Kidney (tissue), 14 donors: ENCODE data around the gene SIRPB1. TPM values are rescaled to one million over a fixed set of nuclear protein-coding genes. Genes with fewer than 3 reads are reported as not detected.
"Not testable (repeated sequence)": the region's sequence is repeated elsewhere in the genome, so short reads cannot be mapped to it uniquely, and the experiment has no call there.

Source experiments
- DNase-seq, 5 donors: peaks; one replicate each; pipeline ENCODE4 v3.0.0-alpha.2; 2013 to 2020
- FAIRE-seq: peaks from 2 replicates; lab custom pipeline; 2012; peaks lifted over from hg19 to GRCh38; lab: Jason Lieb, UNC
- H3K27ac ChIP-seq, 2 donors: one replicate each; pipeline ENCODE4 v1.7.0; 2013; ENCODE audit warnings: low read depth in 2 of 2, low read length in 2 of 2, inconsistent platforms in 1 of 2
- H3K27me3 ChIP-seq: one replicate; pipeline ENCODE4 v1.7.1; 2013; ENCODE audit warnings: low read length, inconsistent platforms; ENCODE audit not compliant: control insufficient read depth, insufficient read depth
- H3K36me3 ChIP-seq, 3 donors: one replicate each; pipeline versions ENCODE4 v1.7.0 to v1.7.1; 2013; ENCODE audit warnings: low read length in 3 of 3, control low read depth in 1 of 3, inconsistent platforms in 1 of 3; ENCODE audit not compliant: insufficient read depth in 3 of 3, control insufficient read depth in 2 of 3
- H3K4me1 ChIP-seq, 3 donors: one replicate each; pipeline versions ENCODE4 v1.7.0 to v1.7.1; 2013; ENCODE audit warnings: low read length in 3 of 3, inconsistent platforms in 1 of 3, low read depth in 1 of 3; ENCODE audit not compliant: control insufficient read depth in 2 of 3, insufficient read depth in 2 of 3
- H3K4me3 ChIP-seq, 3 donors: one replicate each; pipeline versions ENCODE4 v1.7.0 to v1.8.1; 2013; ENCODE audit warnings: low read length in 3 of 3, control low read depth in 1 of 3, inconsistent platforms in 1 of 3
- H3K9ac ChIP-seq, 3 donors: one replicate each; pipeline versions ENCODE4 v1.7.0 to v1.7.1; 2013; ENCODE audit warnings: low read length in 3 of 3, control low read depth in 1 of 3, inconsistent platforms in 1 of 3
- H3K9me3 ChIP-seq, 3 donors: one replicate each; pipeline versions ENCODE4 v1.7.0 to v1.7.1; 2013; ENCODE audit warnings: low read length in 3 of 3, control low read depth in 1 of 3, inconsistent platforms in 1 of 3; ENCODE audit not compliant: control insufficient read depth in 2 of 3, insufficient read depth in 1 of 3
- intact Hi-C: fragments of 100-400 bp; cut with DNase I; formaldehyde crosslinking; loops from one replicate; pipeline ENCODE4 v1.11.1; 2022
- polyA plus RNA-seq: library from polyadenylated mRNA; stranded (reverse); fragments of 350-450 nt; fragmentation: Illumina TruSeq; extraction: RNeasy Lipid Tissue Mini Kit (QIAGEN cat#74804); gene quantifications from one replicate; pipeline ENCODE4 v1.2.3, GENCODE V29; 2014; ENCODE audit warnings: low read depth, low replicate concordance; ENCODE audit not compliant: insufficient read depth
- total RNA-seq: library from RNA; stranded (reverse); fragmentation: NEBNext Ultra II Directional; extraction: Animal tissue kit (Norgen Biotek cat#: 25700); gene quantifications from one replicate; pipeline ENCODE4 v1.2.1, GENCODE V29; 2021
- TF ChIP-seq, protein P1 (sequence below): IDR thresholded peaks from 3 replicates; pipeline ENCODE4 v1.5.1; 2012; ENCODE audit warnings: mild to moderate bottlenecking, moderate library complexity, borderline replicate concordance; ENCODE audit not compliant: insufficient read depth; ENCODE audit errors: extremely low read depth
- donor health status: control.
- donor health status: control.
- donor health status: control.
- donor health status: control.
- donor health status: control.
- donor health status: DM: yes; HTN: yes; CAD: no.
- donor health status: Normal renal cell carcinoma (clear cell type).

SIRPB1 gene
- total and polyA plus RNA-seq, 2 donors from 2014 or later = 0.58 to 8.2 TPM

DNA sequence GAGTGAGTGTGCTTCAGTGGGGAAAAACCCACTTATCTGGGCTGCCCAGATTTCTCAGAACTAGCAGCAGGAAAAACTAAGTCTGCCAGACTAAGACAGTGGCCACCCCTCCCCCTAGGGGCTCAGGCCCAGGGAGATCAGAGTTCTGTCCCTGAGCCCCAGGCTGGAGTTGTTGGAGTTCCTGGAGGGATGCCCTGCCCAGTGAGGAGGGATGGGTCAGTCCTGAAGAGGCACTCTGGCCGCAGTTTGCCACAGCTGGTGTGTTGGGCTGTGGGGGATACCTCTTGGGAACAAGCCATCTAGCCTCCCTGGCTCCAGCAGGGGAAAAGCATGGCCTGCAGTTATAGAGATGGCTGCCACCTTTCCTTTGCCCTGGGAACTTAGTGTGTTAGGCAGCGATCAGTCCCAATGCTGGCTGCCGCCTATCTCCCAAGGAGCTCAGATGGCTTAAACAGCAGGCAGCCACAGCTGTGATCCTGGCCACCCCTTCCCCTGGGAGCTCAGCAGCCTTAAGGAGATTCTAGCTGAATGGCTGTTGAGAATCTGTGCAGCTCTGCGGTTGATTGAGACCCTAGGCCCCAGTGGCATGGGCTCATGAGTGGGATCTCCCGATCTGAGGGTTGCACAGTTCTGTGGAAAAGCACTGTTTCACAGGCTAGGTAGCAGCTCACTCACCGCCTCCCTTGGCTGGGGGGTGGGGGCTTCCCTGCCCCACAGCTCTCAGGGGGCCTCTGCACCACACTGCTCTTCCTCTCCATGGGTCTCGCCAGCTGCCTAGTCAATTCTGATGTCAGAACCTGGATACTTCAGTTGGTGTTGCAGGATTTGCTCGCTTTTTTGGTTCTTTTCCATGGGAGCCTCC lies 24.5 kb upstream of the SIRPB1 start:
- TF ChIP-seq, protein P1, sequence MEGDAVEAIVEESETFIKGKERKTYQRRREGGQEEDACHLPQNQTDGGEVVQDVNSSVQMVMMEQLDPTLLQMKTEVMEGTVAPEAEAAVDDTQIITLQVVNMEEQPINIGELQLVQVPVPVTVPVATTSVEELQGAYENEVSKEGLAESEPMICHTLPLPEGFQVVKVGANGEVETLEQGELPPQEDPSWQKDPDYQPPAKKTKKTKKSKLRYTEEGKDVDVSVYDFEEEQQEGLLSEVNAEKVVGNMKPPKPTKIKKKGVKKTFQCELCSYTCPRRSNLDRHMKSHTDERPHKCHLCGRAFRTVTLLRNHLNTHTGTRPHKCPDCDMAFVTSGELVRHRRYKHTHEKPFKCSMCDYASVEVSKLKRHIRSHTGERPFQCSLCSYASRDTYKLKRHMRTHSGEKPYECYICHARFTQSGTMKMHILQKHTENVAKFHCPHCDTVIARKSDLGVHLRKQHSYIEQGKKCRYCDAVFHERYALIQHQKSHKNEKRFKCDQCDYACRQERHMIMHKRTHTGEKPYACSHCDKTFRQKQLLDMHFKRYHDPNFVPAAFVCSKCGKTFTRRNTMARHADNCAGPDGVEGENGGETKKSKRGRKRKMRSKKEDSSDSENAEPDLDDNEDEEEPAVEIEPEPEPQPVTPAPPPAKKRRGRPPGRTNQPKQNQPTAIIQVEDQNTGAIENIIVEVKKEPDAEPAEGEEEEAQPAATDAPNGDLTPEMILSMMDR = no peak
- no peak for FAIRE-seq

DNA sequence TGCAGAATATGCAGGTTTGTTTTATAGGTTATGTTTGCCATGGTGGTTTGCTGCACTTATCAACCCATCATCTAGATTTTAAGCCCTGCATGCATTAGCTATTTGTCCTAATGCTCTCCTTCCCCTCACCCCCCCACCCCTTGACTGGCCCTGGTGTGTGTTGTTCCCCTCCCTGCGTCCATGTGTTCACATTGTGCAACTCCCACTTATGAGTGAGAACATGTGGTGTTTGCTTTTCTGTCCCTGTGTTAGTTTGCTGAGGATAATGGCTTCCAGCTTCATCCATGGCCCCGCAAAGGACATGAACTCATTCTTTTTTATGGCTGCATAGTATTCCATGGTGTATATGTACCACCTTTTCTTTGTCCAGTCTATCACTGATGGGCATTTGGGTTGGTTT lies 18.8 kb upstream of the SIRPB1 start:
- H3K4me3 ChIP-seq, DNase-seq, H3K36me3 ChIP-seq, intact Hi-C loops, H3K4me1 ChIP-seq, H3K9me3 ChIP-seq, H3K27me3 ChIP-seq, FAIRE-seq, H3K9ac ChIP-seq, H3K27ac ChIP-seq: not testable (repeated sequence)

More for the DNA sequence above, 24.5 kb upstream of the SIRPB1 start:
- Histone ChIP-seq H3K4me3 (no peak overlapping the region), H3K27ac (no peak overlapping the region), H3K4me1 (no peaks in the 10 kb centered on the region), H3K9me3 (no peaks in the 10 kb centered on the region), H3K36me3 (no peaks in the 10 kb centered on the region), H3K27me3 (no peaks in the 10 kb centered on the region), H3K9ac (no peak overlapping the region)
- DNase-seq = no peak
- intact Hi-C loops = no loop called here

DNA sequence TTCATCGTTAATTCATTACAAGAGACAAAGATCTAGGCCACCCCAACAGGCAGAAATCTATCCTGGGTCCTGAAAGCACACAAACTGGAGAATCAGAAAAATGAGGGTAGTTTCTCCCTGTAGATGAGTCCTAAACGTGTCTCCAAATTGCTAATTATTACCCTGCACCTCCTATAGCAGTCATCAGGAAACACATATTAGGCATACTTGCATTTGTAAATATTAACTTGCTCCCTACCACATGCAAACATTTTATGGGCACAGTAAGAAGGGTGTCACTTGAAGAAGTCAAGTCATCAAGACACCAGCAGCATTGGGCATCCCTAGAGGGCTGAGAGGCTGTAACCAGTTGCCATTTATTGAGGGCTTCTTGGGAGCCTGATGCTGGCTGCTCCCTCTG lies 17.9 kb upstream of the SIRPB1 start:
- no peaks in the 10 kb centered on the region for H3K9me3 ChIP-seq
- H3K9ac ChIP-seq = no peak overlapping the region
- no peaks in the 10 kb centered on the region for H3K36me3 ChIP-seq
- DNase-seq (no peak), FAIRE-seq (no peak)
- no peaks in the 10 kb centered on the region for H3K4me1 ChIP-seq
- intact Hi-C loops = no loop called here
- no peak overlapping the region for H3K27ac ChIP-seq
- no peak overlapping the region for H3K4me3 ChIP-seq
- H3K27me3 ChIP-seq = no peaks in the 10 kb centered on the region
- TF ChIP-seq, protein P1 = no peak

DNA sequence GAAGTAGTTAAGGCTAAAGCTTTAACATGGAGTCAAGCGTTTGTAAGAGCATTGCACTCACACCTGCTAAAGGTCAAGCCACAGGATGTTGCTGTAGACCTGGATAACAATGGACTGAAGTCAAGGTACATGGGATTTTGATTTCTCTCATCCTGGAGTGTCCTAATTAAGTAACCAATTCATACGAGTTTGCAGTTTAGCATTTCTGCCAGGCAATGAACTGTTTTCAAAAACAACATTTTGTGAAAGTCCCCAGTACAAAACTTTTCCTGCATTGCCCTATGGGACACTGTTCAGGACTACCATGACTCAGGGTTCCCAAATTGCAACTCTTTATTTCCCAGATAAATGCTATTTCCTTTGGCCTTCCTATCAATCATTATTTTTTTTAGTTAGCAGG lies 17.4 kb upstream of the SIRPB1 start:
- FAIRE-seq (no peak), DNase-seq (no peak)
- intact Hi-C loops = no loop called here
- TF ChIP-seq, protein P1 = no peak
- Histone ChIP-seq H3K9me3 (no peaks in the 10 kb centered on the region), H3K4me1 (no peaks in the 10 kb centered on the region), H3K9ac (no peak overlapping the region), H3K4me3 (no peak overlapping the region), H3K27ac (no peak overlapping the region), H3K27me3 (no peaks in the 10 kb centered on the region), H3K36me3 (no peaks in the 10 kb centered on the region)
